PFSK-1 (cell line): ENCODE data around the gene PRR18.

ENCODE experiments used
- POLR2AphosphoS5 ChIP-seq: IDR thresholded peaks from 2 replicates; pipeline ENCODE4 v1.6.1; 2012; ENCODE audit warnings: low read depth, mild to moderate bottlenecking, control low read depth, low read length, moderate library complexity
- SIN3A ChIP-seq: IDR thresholded peaks from 2 replicates; pipeline ENCODE4 v1.6.1; 2012; ENCODE audit warnings: mild to moderate bottlenecking, low read length, moderate library complexity, borderline replicate concordance; ENCODE audit not compliant: insufficient read depth
- TAF1 ChIP-seq: IDR thresholded peaks from 2 replicates; pipeline ENCODE4 v1.6.1; 2012; ENCODE audit warnings: low read length, control low read depth, borderline replicate concordance; ENCODE audit not compliant: insufficient read depth
- TF ChIP-seq, protein P1 (sequence below), 2 experiments: IDR thresholded peaks; 2 replicates each; pipeline versions ENCODE4 v1.6.1 to v1.8.0; 2011 to 2012; ENCODE audit warnings: low read depth in 2 of 2, low read length in 2 of 2, control low read depth in 1 of 2, inconsistent platforms in 1 of 2, mild to moderate bottlenecking in 1 of 2, moderate library complexity in 1 of 2; ENCODE audit not compliant: insufficient read depth in 1 of 2

GRCh38 chr6:166259296-166259977 is 48.8 kb downstream of the PRR18 start:
- TF ChIP-seq SIN3A = no peak
- TF ChIP-seq, protein P1, sequence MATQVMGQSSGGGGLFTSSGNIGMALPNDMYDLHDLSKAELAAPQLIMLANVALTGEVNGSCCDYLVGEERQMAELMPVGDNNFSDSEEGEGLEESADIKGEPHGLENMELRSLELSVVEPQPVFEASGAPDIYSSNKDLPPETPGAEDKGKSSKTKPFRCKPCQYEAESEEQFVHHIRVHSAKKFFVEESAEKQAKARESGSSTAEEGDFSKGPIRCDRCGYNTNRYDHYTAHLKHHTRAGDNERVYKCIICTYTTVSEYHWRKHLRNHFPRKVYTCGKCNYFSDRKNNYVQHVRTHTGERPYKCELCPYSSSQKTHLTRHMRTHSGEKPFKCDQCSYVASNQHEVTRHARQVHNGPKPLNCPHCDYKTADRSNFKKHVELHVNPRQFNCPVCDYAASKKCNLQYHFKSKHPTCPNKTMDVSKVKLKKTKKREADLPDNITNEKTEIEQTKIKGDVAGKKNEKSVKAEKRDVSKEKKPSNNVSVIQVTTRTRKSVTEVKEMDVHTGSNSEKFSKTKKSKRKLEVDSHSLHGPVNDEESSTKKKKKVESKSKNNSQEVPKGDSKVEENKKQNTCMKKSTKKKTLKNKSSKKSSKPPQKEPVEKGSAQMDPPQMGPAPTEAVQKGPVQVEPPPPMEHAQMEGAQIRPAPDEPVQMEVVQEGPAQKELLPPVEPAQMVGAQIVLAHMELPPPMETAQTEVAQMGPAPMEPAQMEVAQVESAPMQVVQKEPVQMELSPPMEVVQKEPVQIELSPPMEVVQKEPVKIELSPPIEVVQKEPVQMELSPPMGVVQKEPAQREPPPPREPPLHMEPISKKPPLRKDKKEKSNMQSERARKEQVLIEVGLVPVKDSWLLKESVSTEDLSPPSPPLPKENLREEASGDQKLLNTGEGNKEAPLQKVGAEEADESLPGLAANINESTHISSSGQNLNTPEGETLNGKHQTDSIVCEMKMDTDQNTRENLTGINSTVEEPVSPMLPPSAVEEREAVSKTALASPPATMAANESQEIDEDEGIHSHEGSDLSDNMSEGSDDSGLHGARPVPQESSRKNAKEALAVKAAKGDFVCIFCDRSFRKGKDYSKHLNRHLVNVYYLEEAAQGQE (IDR thresholded peaks at IDR 0.05; ENCODE audit: insufficient read depth in 1 of 2, low read depth in 2 of 2, low read length in 2 of 2) = no peak
- no peak for TF ChIP-seq TAF1
- TF ChIP-seq POLR2AphosphoS5 = no peak
